ENCODE results near the gene GCN1.

Gene GCN1

GRCh38 chr12:120172053-120172452 lies 22.5 kb downstream of the GCN1 start:
- DNase-seq: no peak

DNA sequence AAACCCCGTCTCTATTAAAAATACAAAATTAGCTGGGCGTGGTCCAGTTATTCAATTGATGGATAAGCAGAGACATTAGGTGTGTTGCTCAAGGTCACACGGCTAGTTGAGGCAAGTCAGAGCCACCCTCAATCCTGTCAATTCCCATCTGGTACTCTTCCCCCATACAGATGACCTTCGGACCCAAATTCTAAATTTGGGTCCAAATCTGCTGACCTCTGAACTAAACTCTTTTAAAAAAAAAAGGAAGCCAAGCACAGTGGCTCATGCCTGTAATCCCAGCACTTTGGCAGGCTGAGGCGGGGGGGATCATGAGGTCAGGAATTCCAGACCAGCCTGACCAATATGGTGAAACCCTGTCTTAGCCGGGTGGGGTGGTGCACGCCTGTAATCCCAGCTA lies 23.9 kb downstream of the GCN1 start:
- DNase-seq: no peak

DNA sequence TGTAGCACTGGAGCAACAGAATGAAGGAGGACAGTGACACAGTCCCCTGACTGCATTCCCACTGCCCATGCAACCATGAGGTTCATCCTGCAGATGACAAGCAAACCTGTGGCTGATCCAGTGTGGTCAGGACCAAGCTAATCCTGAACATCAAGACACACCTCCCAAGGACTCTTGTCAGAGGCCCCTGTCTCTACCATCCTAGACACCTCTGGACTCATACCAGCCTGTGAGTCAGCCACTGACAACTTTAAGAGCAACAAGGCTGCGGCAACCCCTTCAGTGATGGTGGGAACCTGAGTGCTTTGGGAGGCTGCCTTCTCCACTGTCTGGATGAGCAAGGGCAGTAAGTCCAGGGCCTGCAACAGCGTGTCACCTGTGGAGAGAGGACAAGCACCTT lies 24.6 kb downstream of the GCN1 start:
- DNase-seq: no peak

DNA sequence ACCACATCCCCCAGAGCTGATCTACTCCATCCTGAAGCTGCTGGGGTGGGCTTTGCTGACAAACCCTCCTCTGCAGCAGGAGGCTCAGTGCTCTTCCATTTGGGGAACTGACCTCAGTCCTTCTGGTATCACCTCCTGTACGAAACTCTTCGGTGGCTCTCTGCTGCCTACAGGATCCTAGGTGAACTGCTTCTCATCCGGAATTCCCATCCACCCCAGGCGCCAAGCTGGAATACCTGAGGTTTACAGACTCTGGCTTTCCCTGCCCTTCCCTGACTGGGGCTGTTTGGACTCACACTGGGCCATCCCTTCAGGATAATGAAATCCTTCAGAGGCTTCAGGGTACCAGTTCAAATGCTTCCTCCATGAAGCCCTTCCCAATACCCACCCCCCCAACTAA lies 26.2 kb downstream of the GCN1 start:
- no peak for DNase-seq

GRCh38 chr12:120167529-120168095 lies 26.9 kb downstream of the GCN1 start:
- DNase-seq: no peak

DNA sequence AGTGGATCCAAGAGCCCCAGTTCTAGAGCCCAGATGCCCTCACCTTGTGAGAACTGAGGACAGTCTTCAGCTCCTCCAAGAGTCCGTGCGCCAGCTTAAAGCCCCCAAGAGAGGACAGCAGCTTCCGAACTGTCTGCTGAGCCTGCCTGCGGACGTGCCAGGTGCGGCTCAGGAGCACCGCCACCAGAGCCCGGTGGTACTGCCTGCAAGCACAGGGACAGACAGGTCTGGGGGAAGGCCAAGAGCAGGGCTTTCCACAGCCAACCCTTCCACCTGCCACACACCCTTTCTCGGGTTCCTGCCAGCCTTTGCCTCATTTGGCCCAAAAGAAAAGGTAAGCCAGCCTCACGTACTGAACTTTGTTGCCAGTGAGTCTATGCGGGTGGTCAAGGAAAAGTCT lies 30.2 kb downstream of the GCN1 start:
- no peak for DNase-seq

- DNase-seq: no peak
Observed at GRCh38 chr12:120162763-120163162, 31.8 kb downstream of the GCN1 start.

DNA sequence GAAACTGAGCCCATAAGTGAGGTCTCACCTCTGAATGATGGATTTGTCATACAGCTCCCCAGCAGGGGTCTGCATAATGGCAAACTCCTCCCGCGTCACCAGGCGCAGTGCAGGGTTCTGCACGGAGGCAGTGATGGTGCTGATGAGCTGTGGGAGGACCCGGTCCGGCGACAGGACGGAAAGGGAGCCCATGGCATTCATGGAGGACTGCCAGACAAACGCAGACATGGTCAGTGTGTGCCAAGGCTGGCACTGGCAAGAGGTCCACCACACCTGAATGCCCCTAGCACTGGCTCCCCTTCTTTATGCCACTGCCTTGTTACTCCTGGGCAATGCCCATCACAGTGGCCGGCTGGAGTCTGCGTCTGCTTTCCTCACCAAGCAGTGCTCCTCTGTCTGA lies 32.7 kb downstream of the GCN1 start:
- DNase-seq: no peak

- no peak for DNase-seq
Observed at GRCh38 chr12:120159509-120160237, 34.8 kb downstream of the GCN1 start.

DNA sequence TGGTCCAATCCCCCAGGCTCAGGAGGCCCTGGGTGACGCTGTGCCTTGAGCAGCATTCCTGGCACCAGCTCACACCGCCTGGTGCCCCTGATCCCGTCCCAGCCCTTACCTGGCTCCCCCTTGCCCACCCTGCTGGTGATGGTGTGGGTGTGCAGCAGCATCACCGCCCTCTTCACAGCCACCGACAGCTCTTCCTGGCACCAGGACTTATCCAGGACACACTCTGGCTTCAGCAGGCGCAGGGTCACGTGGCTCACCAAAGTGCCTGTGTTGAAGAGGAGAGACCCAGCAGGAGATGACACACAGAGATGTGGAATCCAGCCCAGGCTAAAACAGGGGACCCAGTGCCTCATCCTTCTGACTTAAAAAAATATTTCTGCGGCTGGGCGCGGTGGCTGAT lies 36.2 kb downstream of the GCN1 start:
- no peak for DNase-seq

- DNase-seq: no peak
Observed at GRCh38 chr12:120157678-120158077, 36.8 kb downstream of the GCN1 start.

GRCh38 chr12:120156315-120157259 lies 37.9 kb downstream of the GCN1 start:
- DNase-seq: no peak

GRCh38 chr12:120155072-120155471 lies 39.4 kb downstream of the GCN1 start:
- no peak for DNase-seq

GRCh38 chr12:120150919-120151525 lies 43.5 kb downstream of the GCN1 start:
- no peak for DNase-seq

DNA sequence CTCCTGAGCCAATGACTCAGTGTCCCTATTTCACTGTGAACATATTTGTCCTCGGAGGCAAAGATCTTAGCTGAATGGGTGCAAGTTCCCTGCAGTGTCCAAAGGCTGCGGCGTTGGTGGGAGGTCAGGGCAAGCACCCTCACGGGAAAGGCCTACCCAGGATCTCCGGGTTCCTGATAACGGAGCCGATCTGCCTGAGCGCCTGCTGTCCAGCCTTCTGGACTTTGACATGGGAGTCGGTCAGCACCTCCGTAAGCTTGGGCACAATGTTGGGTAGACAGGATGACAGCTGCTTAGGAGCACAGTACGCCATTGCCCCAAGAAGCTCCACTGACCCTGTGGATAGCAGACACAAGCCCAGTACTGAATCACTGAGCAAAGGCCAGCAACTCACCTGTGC lies 46.5 kb downstream of the GCN1 start:
- no peak for DNase-seq

DNA sequence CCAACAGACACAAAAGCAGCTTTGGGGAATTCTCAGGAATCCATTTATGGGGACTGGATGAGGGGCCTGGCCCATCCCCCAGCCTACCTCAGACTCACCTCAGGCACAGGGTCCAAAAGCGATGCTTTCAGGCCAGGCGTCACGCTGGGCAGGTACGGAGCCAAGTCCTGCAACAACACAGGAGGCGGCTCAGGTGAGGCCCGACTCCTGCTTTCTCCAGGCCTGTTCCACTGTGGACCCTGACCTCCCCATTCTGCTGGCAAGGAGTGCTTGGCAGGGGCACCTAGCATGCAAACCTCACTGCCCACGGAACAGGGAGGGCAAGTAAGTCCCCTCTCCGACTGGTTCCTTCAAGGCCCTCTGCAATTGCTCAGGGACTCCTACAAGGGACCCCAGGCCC lies 49.4 kb downstream of the GCN1 start:
- DNase-seq: no peak

DNA sequence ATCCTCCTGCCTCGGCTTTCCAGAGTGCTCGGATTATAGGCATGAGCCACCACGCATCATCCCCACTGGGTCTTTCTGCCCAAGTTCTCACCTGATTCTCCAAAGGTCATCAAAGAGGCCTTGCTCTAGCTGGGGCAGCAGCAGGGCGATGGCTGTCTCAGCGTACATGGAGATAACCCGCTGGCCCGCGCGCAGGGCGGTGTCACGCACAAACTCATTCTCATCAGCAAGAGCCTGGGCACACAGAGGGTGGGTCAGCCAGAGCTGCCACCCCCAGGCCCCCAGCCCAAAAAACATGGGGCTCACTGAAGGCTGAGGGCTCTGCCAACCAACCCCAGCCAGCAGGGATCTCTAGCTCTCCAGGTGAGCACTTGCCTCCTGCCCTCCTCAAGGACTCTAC lies 50.3 kb downstream of the GCN1 start:
- DNase-seq: no peak

- no peak for DNase-seq
Observed at GRCh38 chr12:120142231-120142877, 52.2 kb downstream of the GCN1 start.

DNA sequence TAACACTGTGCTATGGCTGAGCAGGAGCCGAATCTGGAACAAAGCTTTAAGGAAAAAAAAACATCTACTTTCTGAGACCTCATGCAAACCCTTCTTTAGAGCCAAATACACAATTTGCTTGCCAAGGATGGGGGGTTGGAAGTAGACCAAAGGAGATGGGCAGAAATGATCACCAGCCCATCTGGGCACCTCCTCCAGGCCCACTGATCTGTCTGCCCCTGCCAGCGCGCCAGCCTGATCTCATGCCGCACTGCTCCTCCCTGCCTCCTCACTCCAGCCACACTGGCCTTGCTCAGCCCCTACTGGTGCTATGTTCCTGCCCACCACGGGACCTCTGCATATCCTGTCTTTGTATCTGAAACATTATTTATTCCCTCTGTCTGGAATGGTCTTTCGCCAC lies 53.2 kb downstream of the GCN1 start:
- no peak for DNase-seq

GRCh38 chr12:120140603-120141002 lies 53.9 kb downstream of the GCN1 start:
- DNase-seq: no peak

- DNase-seq: no peak
Observed at GRCh38 chr12:120139958-120140357, 54.6 kb downstream of the GCN1 start.

DNA sequence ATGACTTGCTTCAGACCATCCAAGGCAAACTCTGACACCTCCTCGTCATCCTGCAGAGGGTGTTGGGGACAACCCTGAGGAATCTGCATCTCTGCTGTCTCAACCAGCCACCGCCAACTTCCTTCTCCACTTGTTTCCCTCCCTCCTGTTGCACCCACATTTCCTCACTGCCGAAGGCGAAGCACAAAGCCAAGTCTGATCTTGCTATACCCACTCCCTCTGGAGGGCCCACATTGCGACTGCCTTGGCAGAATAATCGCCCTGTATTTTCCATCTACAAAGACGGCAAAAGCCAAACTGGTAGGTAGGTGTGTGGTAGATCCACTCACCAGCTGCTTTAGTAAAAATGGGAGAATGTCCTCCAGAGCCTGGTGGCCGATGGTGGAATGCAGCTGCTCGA lies 56.1 kb downstream of the GCN1 start:
- DNase-seq: no peak

GRCh38 chr12:120137833-120138232 lies 56.7 kb downstream of the GCN1 start:
- no peak for DNase-seq
